ENCODE data around the gene ZDHHC11.

ZDHHC11 gene

GRCh38 chr5:870956-871355 is 20.2 kb upstream of the ZDHHC11 start:
- DNase-seq (ENCODE audit: low read depth, low spot score): no peak
- no peak for TF ChIP-seq CTCF (IDR thresholded peaks at IDR 0.05; ENCODE audit: low read depth, low read length)
- in situ Hi-C loops (cut with HindIII; ENCODE audit: low sequenced_read_pairs): no loop called here
- H3K4me3 ChIP-seq (ENCODE audit: low read depth, low read length): no peak overlapping the region

GRCh38 chr5:868428-869135 is 17.8 kb upstream of the ZDHHC11 start:
- TF ChIP-seq CTCF (IDR thresholded peaks at IDR 0.05; ENCODE audit: low read depth, low read length): no peak
- in situ Hi-C loops (cut with HindIII; ENCODE audit: low sequenced_read_pairs): no loop called here
- no peak for DNase-seq (ENCODE audit: low read depth, low spot score)
- no peak overlapping the region for H3K4me3 ChIP-seq (ENCODE audit: low read depth, low read length)

GRCh38 chr5:867300-867870 is 16.6 kb upstream of the ZDHHC11 start:
- TF ChIP-seq CTCF (IDR thresholded peaks at IDR 0.05; ENCODE audit: low read depth, low read length): no peak
- H3K4me3 ChIP-seq (ENCODE audit: low read depth, low read length): no peak overlapping the region
- in situ Hi-C loops (cut with HindIII; ENCODE audit: low sequenced_read_pairs): no loop called here
- DNase-seq (ENCODE audit: low read depth, low spot score): no peak

- TF ChIP-seq CTCF (IDR thresholded peaks at IDR 0.05; ENCODE audit: low read depth, low read length): no peak
- H3K4me3 ChIP-seq (ENCODE audit: low read depth, low read length): no peak overlapping the region
- DNase-seq (ENCODE audit: low read depth, low spot score): no peak
- in situ Hi-C loops (cut with HindIII; ENCODE audit: low sequenced_read_pairs): no loop called here
These were observed 15.0 kb upstream of the ZDHHC11 start for GRCh38 chr5:865771-866170.

GRCh38 chr5:865168-865521 is 14.4 kb upstream of the ZDHHC11 start:
- DNase-seq (ENCODE audit: low read depth, low spot score): no peak
- in situ Hi-C loops (cut with HindIII; ENCODE audit: low sequenced_read_pairs): no loop called here

GRCh38 chr5:864492-865167 is 13.8 kb upstream of the ZDHHC11 start:
- TF ChIP-seq CTCF (IDR thresholded peaks at IDR 0.05; ENCODE audit: low read depth, low read length): no peak
- DNase-seq (ENCODE audit: low read depth, low spot score): no peak
- in situ Hi-C loops (cut with HindIII; ENCODE audit: low sequenced_read_pairs): no loop called here
- H3K4me3 ChIP-seq (ENCODE audit: low read depth, low read length): no peak overlapping the region

More at GRCh38 chr5:865168-865521, 14.4 kb upstream of the ZDHHC11 start:
- TF ChIP-seq CTCF (IDR thresholded peaks at IDR 0.05; ENCODE audit: low read depth, low read length): no peak
- no peak overlapping the region for H3K4me3 ChIP-seq (ENCODE audit: low read depth, low read length)
